Gastrocnemius medialis (tissue), 4 donors: ENCODE data around the gene PTMA. TPM values are rescaled to one million over a fixed set of nuclear protein-coding genes. Genes with fewer than 3 reads are reported as not detected.

ENCODE experiments used
- ATAC-seq, 2 donors: fragments of 150-250 bp; one replicate each; pipeline ENCODE4 v1.9.1; 2016
- DNase-seq, 2 donors: peaks; one replicate each; pipeline ENCODE4 v3.0.0-alpha.2; 2019
- H3K27ac ChIP-seq, 4 donors: fragments of 200-600 bp; sonication (generic); 1 replicate in 1 of 4; 2 replicates in 3 of 4; pipeline ENCODE4 v1.5.1; 2016 to 2018; ENCODE audit warnings: mild to moderate bottlenecking in 2 of 4, moderate library complexity in 1 of 4
- H3K27me3 ChIP-seq, 3 donors: fragments of 200-600 bp; sonication (generic) in 2 of 3; 1 replicate in 1 of 3; 2 replicates in 2 of 3; pipeline versions ENCODE4 v1.5.1 to v1.6.0; 2016 to 2019; ENCODE audit warnings: mild to moderate bottlenecking in 1 of 3, moderate library complexity in 1 of 3
- H3K36me3 ChIP-seq, 2 donors: fragments of 200-600 bp; sonication (generic) in 1 of 2; one replicate each; pipeline ENCODE4 v1.5.1; 2017 to 2018
- H3K4me1 ChIP-seq, 2 donors: fragments of 200-600 bp; sonication (generic) in 1 of 2; one replicate each; pipeline ENCODE4 v1.5.1; 2016 to 2017; ENCODE audit warnings: mild to moderate bottlenecking in 2 of 2
- H3K4me3 ChIP-seq, 4 donors: fragments of 200-600 bp; sonication (generic) in 3 of 4; 1 replicate in 1 of 4; 2 replicates in 3 of 4; pipeline ENCODE4 v1.5.1; 2016 to 2019; ENCODE audit warnings: mild to moderate bottlenecking in 2 of 4
- H3K9me3 ChIP-seq, 3 donors: fragments of 200-600 bp; sonication (generic) in 2 of 3; 1 replicate in 1 of 3; 2 replicates in 2 of 3; pipeline ENCODE4 v1.5.1; 2016 to 2019
- CTCF ChIP-seq, 5 experiments: fragments of 450-650 bp in 3 of 5; fragments of 200-600 bp in 2 of 5; sonication (generic) in 2 of 5; IDR thresholded peaks in 4 of 5; conservative IDR thresholded peaks in 1 of 5; 1 replicate in 4 of 5; 2 replicates in 1 of 5; pipeline ENCODE4 v1.5.1; 2016 to 2019; ENCODE audit warnings: antibody characterized with exemption in 5 of 5, mild to moderate bottlenecking in 3 of 5, moderate library complexity in 3 of 5
- POLR2A ChIP-seq, 2 donors: fragments of 450-650 bp; IDR thresholded peaks; one replicate each; pipeline ENCODE4 v1.6.1; 2017; ENCODE audit warnings: antibody characterized with exemption in 2 of 2, mild to moderate bottlenecking in 2 of 2, moderate library complexity in 2 of 2
- in situ Hi-C, 4 donors: fragments of 200-750 bp; cut with MboI; loops; one replicate each; pipeline versions ENCODE4 v1.15.0 to v1.8.0; 2017; ENCODE audit warnings: low sequenced_read_pairs in 4 of 4
- intact Hi-C: fragments of 100-400 bp; cut with DNase I; formaldehyde crosslinking; loops from one replicate; pipeline ENCODE4 v1.15.1; 2023; ENCODE audit warnings: low total_unique reads
- total RNA-seq, 4 donors: library from RNA; depleted of rRNA; stranded (reverse); fragments of >200 nt; gene quantifications; one replicate each; pipeline versions ENCODE4 v1.1.0 to v1.2.3, GENCODE V29; 2016

PTMA gene
- total RNA-seq, 4 donors from 2014 or later, result 121 to 177 (median 174) TPM

GRCh38 chr2:231673348-231673770 lies 35.0 kb upstream of the PTMA start:
- TF ChIP-seq CTCF (IDR thresholded peaks at IDR 0.05 in 4 of 5, conservative IDR thresholded peaks at IDR 0.05 in 1 of 5) (no peak), POLR2A (IDR thresholded peaks at IDR 0.05) (peak in 1 of 2 donors; percentile 23)
- ATAC-seq, result peak in 1 of 2 donors; percentile 33
- no peaks in the 10 kb centered on the region for H3K9me3 ChIP-seq
- H3K27ac ChIP-seq, result peak overlapping the region; percentile 79 to 83 (median 81)
- DNase-seq, result peak in 1 of 2 donors; percentile 34
- H3K36me3 ChIP-seq, result no peaks in the 10 kb centered on the region
- H3K4me3 ChIP-seq, result peak overlapping the region in 3 of 4 donors; percentile 11 to 23 (median 19)
- no peaks in the 10 kb centered on the region for H3K27me3 ChIP-seq
- intact Hi-C loops (no loop called here), in situ Hi-C loops (loop anchor here in 2 of 4 donors (5.0 kb wide), 1 partner anchor 61 kb away; no protein-coding TSS in a partner anchor)
- peaks cover 24 to 28% of the 10 kb centered on the region in 2 donors for H3K4me1 ChIP-seq

GRCh38 chr2:231674587-231675338 lies 33.6 kb upstream of the PTMA start:
- Histone ChIP-seq H3K4me1 (peaks cover 24 to 28% of the 10 kb centered on the region in 2 donors), H3K27me3 (no peaks in the 10 kb centered on the region), H3K36me3 (no peaks in the 10 kb centered on the region), H3K9me3 (no peaks in the 10 kb centered on the region), H3K27ac (peak overlapping the region; percentile 79 to 83 (median 81)), H3K4me3 (no peak overlapping the region)
- intact Hi-C loops, result loop anchor here (1.0 kb wide), 2 partner anchors 26 to 62 kb away; no protein-coding TSS in a partner anchor
- in situ Hi-C loops, result loop anchor here (5.0 kb wide), 3 partner anchors 38 to 62 kb away; no protein-coding TSS in a partner anchor
- peak; percentile 35 to 55 for ATAC-seq
- TF ChIP-seq POLR2A (IDR thresholded peaks at IDR 0.05), result no peak
- TF ChIP-seq CTCF (IDR thresholded peaks at IDR 0.05 in 4 of 5, conservative IDR thresholded peaks at IDR 0.05 in 1 of 5), result peak; percentile 79 to 92 (median 92)
- peak in 1 of 2 donors; percentile 61 for DNase-seq

- H3K4me3 ChIP-seq, result no peak overlapping the region
- DNase-seq, result no peak
- H3K9me3 ChIP-seq, result no peaks in the 10 kb centered on the region
- ATAC-seq, result no peak
- in situ Hi-C loops (loop anchor here (5.0 kb wide), 3 partner anchors 36 to 64 kb away; no protein-coding TSS in a partner anchor), intact Hi-C loops (no loop called here)
- H3K27me3 ChIP-seq, result no peaks in the 10 kb centered on the region
- TF ChIP-seq CTCF (IDR thresholded peaks at IDR 0.05 in 4 of 5, conservative IDR thresholded peaks at IDR 0.05 in 1 of 5) (no peak), POLR2A (IDR thresholded peaks at IDR 0.05) (no peak)
- peaks cover 24 to 34% of the 10 kb centered on the region in 2 donors for H3K4me1 ChIP-seq
- no peak overlapping the region for H3K27ac ChIP-seq
- H3K36me3 ChIP-seq, result no peaks in the 10 kb centered on the region
Measured at GRCh38 chr2:231676243-231676642, 32.1 kb upstream of the PTMA start.

- Histone ChIP-seq H3K36me3 (no peaks in the 10 kb centered on the region), H3K9me3 (no peaks in the 10 kb centered on the region), H3K27me3 (no peaks in the 10 kb centered on the region), H3K4me1 (peaks cover 23 to 36% of the 10 kb centered on the region in 2 donors), H3K4me3 (no peak overlapping the region), H3K27ac (no peak overlapping the region)
- in situ Hi-C loops, result loop anchor here (5.0 kb wide), 3 partner anchors 35 to 65 kb away; no protein-coding TSS in a partner anchor
- intact Hi-C loops, result loop anchor here (1.0 kb wide), 1 partner anchor 38 kb away; no protein-coding TSS in a partner anchor
- ATAC-seq (peak; percentile 37 to 46), DNase-seq (peak; percentile 66 to 84)
- TF ChIP-seq CTCF (IDR thresholded peaks at IDR 0.05 in 4 of 5, conservative IDR thresholded peaks at IDR 0.05 in 1 of 5) (peak; percentile 94 to 99 (median 98)), POLR2A (IDR thresholded peaks at IDR 0.05) (no peak)
Measured at GRCh38 chr2:231677632-231678104, 30.7 kb upstream of the PTMA start.
